Measurements from ENCODE around the gene UQCC3.

DNA sequence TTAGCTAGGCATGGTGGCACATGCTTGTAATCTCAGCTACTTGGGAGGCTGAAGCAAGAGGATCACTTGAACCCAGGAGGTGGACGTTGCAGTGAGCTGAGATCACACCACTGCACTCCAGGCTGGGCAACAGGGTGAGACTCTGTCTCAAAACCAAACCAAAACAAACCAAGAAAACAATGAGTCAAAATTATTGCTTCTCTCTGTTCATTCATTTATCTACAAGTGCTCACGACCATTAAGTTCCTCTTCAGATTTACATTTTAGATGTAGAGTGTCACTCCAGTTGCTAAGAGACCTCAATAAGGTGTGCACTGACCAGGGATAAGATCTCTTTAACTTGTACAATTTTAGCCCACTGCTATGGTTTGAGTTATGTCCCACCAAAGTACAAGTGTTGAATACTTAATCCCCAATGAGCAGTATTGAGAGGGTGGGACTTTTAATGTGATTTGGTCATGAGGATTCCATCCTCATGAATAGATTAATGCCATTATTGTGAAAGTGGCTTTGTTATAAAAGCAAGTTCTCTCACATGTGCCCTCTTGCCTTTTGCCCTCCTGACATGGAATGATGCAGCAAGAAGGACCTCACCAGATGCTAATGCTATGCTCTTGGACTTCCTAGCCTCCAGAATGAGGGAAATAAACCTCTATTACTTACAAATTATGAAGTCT lies 48.0 kb downstream of the UQCC3 start:
- TF ChIP-seq, protein P1, sequence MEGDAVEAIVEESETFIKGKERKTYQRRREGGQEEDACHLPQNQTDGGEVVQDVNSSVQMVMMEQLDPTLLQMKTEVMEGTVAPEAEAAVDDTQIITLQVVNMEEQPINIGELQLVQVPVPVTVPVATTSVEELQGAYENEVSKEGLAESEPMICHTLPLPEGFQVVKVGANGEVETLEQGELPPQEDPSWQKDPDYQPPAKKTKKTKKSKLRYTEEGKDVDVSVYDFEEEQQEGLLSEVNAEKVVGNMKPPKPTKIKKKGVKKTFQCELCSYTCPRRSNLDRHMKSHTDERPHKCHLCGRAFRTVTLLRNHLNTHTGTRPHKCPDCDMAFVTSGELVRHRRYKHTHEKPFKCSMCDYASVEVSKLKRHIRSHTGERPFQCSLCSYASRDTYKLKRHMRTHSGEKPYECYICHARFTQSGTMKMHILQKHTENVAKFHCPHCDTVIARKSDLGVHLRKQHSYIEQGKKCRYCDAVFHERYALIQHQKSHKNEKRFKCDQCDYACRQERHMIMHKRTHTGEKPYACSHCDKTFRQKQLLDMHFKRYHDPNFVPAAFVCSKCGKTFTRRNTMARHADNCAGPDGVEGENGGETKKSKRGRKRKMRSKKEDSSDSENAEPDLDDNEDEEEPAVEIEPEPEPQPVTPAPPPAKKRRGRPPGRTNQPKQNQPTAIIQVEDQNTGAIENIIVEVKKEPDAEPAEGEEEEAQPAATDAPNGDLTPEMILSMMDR (IDR thresholded peaks at IDR 0.05) = no peak
- TF ChIP-seq POLR2A (IDR thresholded peaks at IDR 0.05) = no peak
